OCI-LY3 (cell line): ENCODE data around the gene PARP3.

ENCODE experiments used
- EZH2phosphoT487 ChIP-seq: fragments of 200-600 bp; shearing (Covaris generic); IDR thresholded peaks from 2 replicates; pipeline ENCODE4 v1.6.1; 2018; ENCODE audit warnings: antibody characterized with exemption, mixed run types, low read depth
- TF ChIP-seq, protein P1 (sequence below): fragments of 200-600, 300-600 bp; sonication (generic); IDR thresholded peaks from 2 replicates; pipeline ENCODE4 v1.5.1; 2014; ENCODE audit warnings: antibody characterized with exemption, low read length, low read depth

GRCh38 chr3:51974277-51974962 lies 32.3 kb downstream of the PARP3 start:
- TF ChIP-seq, protein P1, sequence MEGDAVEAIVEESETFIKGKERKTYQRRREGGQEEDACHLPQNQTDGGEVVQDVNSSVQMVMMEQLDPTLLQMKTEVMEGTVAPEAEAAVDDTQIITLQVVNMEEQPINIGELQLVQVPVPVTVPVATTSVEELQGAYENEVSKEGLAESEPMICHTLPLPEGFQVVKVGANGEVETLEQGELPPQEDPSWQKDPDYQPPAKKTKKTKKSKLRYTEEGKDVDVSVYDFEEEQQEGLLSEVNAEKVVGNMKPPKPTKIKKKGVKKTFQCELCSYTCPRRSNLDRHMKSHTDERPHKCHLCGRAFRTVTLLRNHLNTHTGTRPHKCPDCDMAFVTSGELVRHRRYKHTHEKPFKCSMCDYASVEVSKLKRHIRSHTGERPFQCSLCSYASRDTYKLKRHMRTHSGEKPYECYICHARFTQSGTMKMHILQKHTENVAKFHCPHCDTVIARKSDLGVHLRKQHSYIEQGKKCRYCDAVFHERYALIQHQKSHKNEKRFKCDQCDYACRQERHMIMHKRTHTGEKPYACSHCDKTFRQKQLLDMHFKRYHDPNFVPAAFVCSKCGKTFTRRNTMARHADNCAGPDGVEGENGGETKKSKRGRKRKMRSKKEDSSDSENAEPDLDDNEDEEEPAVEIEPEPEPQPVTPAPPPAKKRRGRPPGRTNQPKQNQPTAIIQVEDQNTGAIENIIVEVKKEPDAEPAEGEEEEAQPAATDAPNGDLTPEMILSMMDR = no peak
- TF ChIP-seq EZH2phosphoT487 = no peak
